SK-N-SH (cell line): Measurements from ENCODE around the gene TRPM1. TPM values are rescaled to one million over a fixed set of nuclear protein-coding genes. Genes with fewer than 3 reads are reported as not detected.

Experiments
- CTCF ChIA-PET: fragments of 300-600, 350-600 bp; formaldehyde crosslinking; extraction: SDS; loops from one replicate; lab custom pipeline; 2021; lab: Yijun Ruan, JAX
- POLR2A ChIA-PET: fragments of 350-600 bp; sonication (Branson Sonifier 250); formaldehyde crosslinking; extraction: SDS; loops from one replicate; lab custom pipeline; 2020; ENCODE audit warnings: antibody characterized with exemption, inconsistent platforms; lab: Yijun Ruan, JAX
- DNase-seq: peaks from one replicate; pipeline ENCODE4 v3.0.0; 2012
- H2AFZ ChIP-seq: fragments of 200-600 bp; sonication (generic); 2 replicates; pipeline ENCODE4 v1.8.1; 2016; ENCODE audit warnings: antibody characterized with exemption, mild to moderate bottlenecking, low read depth
- H3F3A ChIP-seq: fragments of 200-600 bp; sonication (generic); replicated peaks from 2 replicates; pipeline ENCODE3; 2016; ENCODE audit warnings: antibody characterized with exemption, mild to moderate bottlenecking; ENCODE audit not compliant: insufficient read depth
- H3K27ac ChIP-seq, 2 experiments: fragments of 200-500 bp in 1 of 2; fragments of 200-600 bp in 1 of 2; sonication (Bioruptor generic) in 1 of 2; sonication (generic), shearing (Covaris generic) in 1 of 2; 2 replicates each; pipeline versions ENCODE4 v1.5.1 to v1.6.1; 2014 to 2016; ENCODE audit warnings: low read depth in 2 of 2, inconsistent platforms in 1 of 2, low read length in 1 of 2, mild to moderate bottlenecking in 1 of 2, mixed read lengths in 1 of 2
- H3K27me3 ChIP-seq: fragments of 200-600 bp; sonication (generic), shearing (Covaris generic); 2 replicates; pipeline ENCODE4 v1.6.1; 2016; ENCODE audit warnings: mixed run types; ENCODE audit not compliant: insufficient read depth
- H3K36me3 ChIP-seq, 2 experiments: fragments of 200-500 bp in 1 of 2; fragments of 200-600 bp in 1 of 2; sonication (Bioruptor generic) in 1 of 2; sonication (generic) in 1 of 2; replicated peaks in 1 of 2; 2 replicates each; pipeline versions ENCODE3 to v1.5.1; 2014 to 2016; ENCODE audit warnings: low read length in 1 of 2, mild to moderate bottlenecking in 1 of 2; ENCODE audit not compliant: insufficient read depth in 2 of 2, control insufficient read depth in 1 of 2
- H3K4me1 ChIP-seq, 2 experiments: fragments of 200-500 bp in 1 of 2; fragments of 200-600 bp in 1 of 2; sonication (Bioruptor generic) in 1 of 2; sonication (generic), shearing (Covaris generic) in 1 of 2; 2 replicates each; pipeline versions ENCODE4 v1.5.1 to v1.6.1; 2014 to 2016; ENCODE audit warnings: low read depth in 1 of 2, low read length in 1 of 2, mixed run types in 1 of 2; ENCODE audit not compliant: insufficient read depth in 2 of 2, control insufficient read depth in 1 of 2
- H3K4me2 ChIP-seq: fragments of 200-600 bp; sonication (generic), shearing (Covaris generic); 2 replicates; pipeline ENCODE4 v1.6.1; 2017; ENCODE audit warnings: mixed run types
- H3K4me3 ChIP-seq, 2 experiments: fragments of 200-500 bp in 1 of 2; fragments of 200-600 bp in 1 of 2; sonication (Bioruptor generic) in 1 of 2; sonication (generic), shearing (Covaris generic) in 1 of 2; 2 replicates each; pipeline versions ENCODE4 v1.5.1 to v1.8.1; 2014 to 2016; ENCODE audit warnings: low read depth in 2 of 2, inconsistent platforms in 1 of 2, low read length in 1 of 2, mild to moderate bottlenecking in 1 of 2, mixed read lengths in 1 of 2, moderate library complexity in 1 of 2
- H3K79me2 ChIP-seq: fragments of 200-600 bp; sonication (generic); 2 replicates; pipeline ENCODE4 v1.8.1; 2017; ENCODE audit warnings: mild to moderate bottlenecking; ENCODE audit not compliant: insufficient read depth
- H3K9ac ChIP-seq: fragments of 200-600 bp; sonication (generic); 2 replicates; pipeline ENCODE4 v1.6.1; 2017; ENCODE audit warnings: mixed run types
- H3K9me2 ChIP-seq: fragments of 200-600 bp; sonication (generic); 2 replicates; pipeline ENCODE4 v1.6.1; 2017; ENCODE audit warnings: mixed run types
- H3K9me3 ChIP-seq: fragments of 200-600 bp; sonication (generic); 2 replicates; pipeline ENCODE4 v1.6.1; 2017; ENCODE audit warnings: mixed run types, mild to moderate bottlenecking, moderate library complexity
- H4K20me1 ChIP-seq: fragments of 200-600 bp; sonication (generic); 2 replicates; pipeline ENCODE4 v1.6.1; 2017; ENCODE audit warnings: mild to moderate bottlenecking, mixed run types; ENCODE audit not compliant: insufficient read depth
- CHD2 ChIP-seq: fragments of 150-350 bp; IDR thresholded peaks from 2 replicates; pipeline ENCODE4 v1.6.1; 2018; ENCODE audit warnings: low read length; ENCODE audit not compliant: partially characterized antibody
- FOXJ3 ChIP-seq: sonication (generic); formaldehyde crosslinking; IDR thresholded peaks from 2 replicates; pipeline ENCODE4 v1.5.1; 2020; ENCODE audit warnings: mild to moderate bottlenecking, missing genetic modification reagents
- FOXM1 ChIP-seq: IDR thresholded peaks from 2 replicates; pipeline ENCODE4 v1.4.0; 2012; ENCODE audit warnings: low read depth, mild to moderate bottlenecking
- GABPA ChIP-seq: IDR thresholded peaks from 2 replicates; pipeline ENCODE4 v1.4.0; 2012; ENCODE audit warnings: low read depth, mild to moderate bottlenecking
- GATA2 ChIP-seq: sonication (generic); formaldehyde crosslinking; IDR thresholded peaks from 2 replicates; pipeline ENCODE4 v1.5.0; 2020; ENCODE audit warnings: mild to moderate bottlenecking, missing genetic modification reagents
- MEF2A ChIP-seq: IDR thresholded peaks from 2 replicates; pipeline ENCODE4 v1.4.0; 2012; ENCODE audit warnings: low read depth, borderline replicate concordance
- MXI1 ChIP-seq: IDR thresholded peaks from 2 replicates; pipeline ENCODE4 v1.6.1; 2012; ENCODE audit warnings: mild to moderate bottlenecking, low read depth, low read length, improper control_type of control experiment
- NFIC ChIP-seq: IDR thresholded peaks from 2 replicates; pipeline ENCODE4 v1.4.0; 2012; ENCODE audit warnings: borderline replicate concordance
- RAD21 ChIP-seq: IDR thresholded peaks from 2 replicates; pipeline ENCODE4 v1.6.1; 2012; ENCODE audit warnings: mild to moderate bottlenecking, low read length
- RXRA ChIP-seq: IDR thresholded peaks from 2 replicates; pipeline ENCODE4 v1.4.0; 2012; ENCODE audit warnings: low read depth, mild to moderate bottlenecking, borderline replicate concordance
- SIN3A ChIP-seq: IDR thresholded peaks from 2 replicates; pipeline ENCODE4 v1.6.1; 2012; ENCODE audit warnings: low read depth, mild to moderate bottlenecking, low read length, moderate library complexity, borderline replicate concordance
- SMC3 ChIP-seq: IDR thresholded peaks from 2 replicates; pipeline ENCODE4 v1.6.1; 2012; ENCODE audit warnings: low read depth, low read length, improper control_type of control experiment
- TAF1 ChIP-seq: IDR thresholded peaks from 2 replicates; pipeline ENCODE4 v1.6.1; 2012; ENCODE audit warnings: low read depth, mild to moderate bottlenecking, low read length, moderate library complexity, borderline replicate concordance
- TCF12 ChIP-seq: IDR thresholded peaks from 2 replicates; pipeline ENCODE4 v1.4.0; 2012
- TEAD4 ChIP-seq: IDR thresholded peaks from 2 replicates; pipeline ENCODE4 v1.4.0; 2012; ENCODE audit warnings: mild to moderate bottlenecking, borderline replicate concordance; ENCODE audit not compliant: insufficient read depth
- WGBS: methylation state at CpG from one replicate; pipeline ENCODE4 v1.1.6; 2017; ENCODE audit warnings: low lambda C conversion rate; 5-methylcytosine and 5-hydroxymethylcytosine counted together
- polyA plus RNA-seq, 3 experiments: library from polyadenylated mRNA; depleted of rRNA; stranded (reverse); fragments of >200 nt; gene quantifications; 2 replicates each; pipeline ENCODE4 v1.2.3, GENCODE V29; 2012
- TF ChIP-seq, protein P1 (sequence below): IDR thresholded peaks from 2 replicates; pipeline ENCODE4; 2012
- TF ChIP-seq, protein P2 (sequence below): fragments of 150-350 bp; IDR thresholded peaks from 2 replicates; pipeline ENCODE4 v1.6.1; 2016; ENCODE audit warnings: mild to moderate bottlenecking, low read depth, low read length
- TF ChIP-seq, protein P3 (sequence below): IDR thresholded peaks from 2 replicates; pipeline ENCODE4 v1.6.1; 2012; ENCODE audit warnings: mild to moderate bottlenecking, low read depth, low read length, moderate library complexity

TRPM1 gene
- polyA plus RNA-seq, 1 of the 3 experiments (the other 2 are of a cell fraction), result not detected

DNA sequence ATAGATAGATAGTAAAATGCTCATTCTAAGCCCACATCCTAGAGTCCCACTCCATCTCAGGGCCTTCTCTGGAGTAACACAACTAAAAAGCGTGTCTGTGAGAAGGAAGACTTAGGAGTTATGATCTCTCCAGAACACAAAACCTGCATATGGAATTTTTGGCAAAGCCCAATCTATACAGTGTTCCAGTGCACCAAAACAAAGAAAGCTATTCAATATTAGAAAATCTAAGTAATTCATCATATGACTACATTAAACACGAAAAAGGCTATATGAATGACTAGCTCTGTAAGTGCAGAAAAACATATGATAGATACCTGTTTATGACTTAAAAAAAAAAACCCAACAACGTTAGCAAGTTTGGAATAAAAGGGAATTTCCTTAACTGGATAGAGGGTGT, 137.8 kb downstream of the TRPM1 start:
- Histone ChIP-seq H3K4me2 (no peak overlapping the region), H3K9me3 (no peaks in the 10 kb centered on the region), H3K4me3 (no peak overlapping the region), H3K9me2 (no peaks in the 10 kb centered on the region), H3K27ac (no peak overlapping the region), H3K4me1 (no peaks in the 10 kb centered on the region), H2AFZ (no peak overlapping the region), H3F3A (no peaks in the 10 kb centered on the region), H3K27me3 (no peaks in the 10 kb centered on the region), H3K9ac (no peak overlapping the region), H3K36me3 (peaks cover 26 to 57% of the 10 kb centered on the region in 2 experiments), H3K79me2 (no peaks in the 10 kb centered on the region), H4K20me1 (no peaks in the 10 kb centered on the region)
- 91% methylated on average over 3 of the region's 3 CpGs for WGBS
- ChIA-PET CTCF (interaction anchor here (1.0 to 2.3 kb wide), 3 partner anchors 45 to 168 kb away, joined by 3 to 9 read pairs (median 4); no protein-coding TSS in a partner anchor), POLR2A (no interaction called here)
- no peak for TF ChIP-seq NFIC
- no peak for TF ChIP-seq SIN3A
- TF ChIP-seq RAD21, result no peak
- TF ChIP-seq SMC3, result no peak
- TF ChIP-seq, protein P1, sequence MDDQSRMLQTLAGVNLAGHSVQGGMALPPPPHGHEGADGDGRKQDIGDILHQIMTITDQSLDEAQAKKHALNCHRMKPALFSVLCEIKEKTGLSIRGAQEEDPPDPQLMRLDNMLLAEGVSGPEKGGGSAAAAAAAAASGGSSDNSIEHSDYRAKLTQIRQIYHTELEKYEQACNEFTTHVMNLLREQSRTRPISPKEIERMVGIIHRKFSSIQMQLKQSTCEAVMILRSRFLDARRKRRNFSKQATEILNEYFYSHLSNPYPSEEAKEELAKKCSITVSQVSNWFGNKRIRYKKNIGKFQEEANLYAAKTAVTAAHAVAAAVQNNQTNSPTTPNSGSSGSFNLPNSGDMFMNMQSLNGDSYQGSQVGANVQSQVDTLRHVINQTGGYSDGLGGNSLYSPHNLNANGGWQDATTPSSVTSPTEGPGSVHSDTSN, result no peak
- TF ChIP-seq MXI1, result no peak
- TF ChIP-seq TEAD4, result no peak
- TF ChIP-seq GABPA, result no peak
- TF ChIP-seq CHD2, result no peak
- no peak for DNase-seq

DNA sequence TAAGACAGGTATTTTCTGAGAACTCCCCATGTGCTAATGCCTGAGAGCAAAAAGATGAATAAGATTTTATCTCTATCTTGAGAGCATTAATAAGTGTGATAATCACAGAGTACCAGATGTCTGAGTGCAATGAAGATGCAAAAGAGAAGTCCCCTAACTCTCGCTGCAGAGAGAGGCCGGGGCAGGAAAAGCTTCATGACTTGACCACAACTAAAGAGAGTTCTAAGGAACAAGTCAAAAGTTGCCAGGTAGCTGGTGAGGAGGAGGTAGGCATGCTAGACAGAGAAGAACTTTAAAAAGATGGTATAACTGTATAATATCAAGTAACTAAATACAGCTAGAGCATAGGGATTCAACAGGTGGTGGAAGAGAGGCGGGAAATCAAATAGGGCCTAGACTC, 138.9 kb downstream of the TRPM1 start:
- Histone ChIP-seq H3K4me3 (no peak overlapping the region), H3F3A (no peaks in the 10 kb centered on the region), H3K27me3 (no peaks in the 10 kb centered on the region), H3K36me3 (peaks cover 23 to 62% of the 10 kb centered on the region in 2 experiments), H3K9me3 (no peaks in the 10 kb centered on the region), H3K9me2 (no peaks in the 10 kb centered on the region)
- POLR2A ChIA-PET, result no interaction called here
- WGBS, result 95% methylated on average over 3 of the region's 3 CpGs
- TF ChIP-seq FOXJ3 (CRISPR knock-in tag) (no peak), TCF12 (no peak), GATA2 (no peak), SMC3 (no peak), TAF1 (no peak), RXRA (no peak), CHD2 (no peak), RAD21 (no peak), MEF2A (no peak), FOXM1 (no peak)
- TF ChIP-seq, protein P2, sequence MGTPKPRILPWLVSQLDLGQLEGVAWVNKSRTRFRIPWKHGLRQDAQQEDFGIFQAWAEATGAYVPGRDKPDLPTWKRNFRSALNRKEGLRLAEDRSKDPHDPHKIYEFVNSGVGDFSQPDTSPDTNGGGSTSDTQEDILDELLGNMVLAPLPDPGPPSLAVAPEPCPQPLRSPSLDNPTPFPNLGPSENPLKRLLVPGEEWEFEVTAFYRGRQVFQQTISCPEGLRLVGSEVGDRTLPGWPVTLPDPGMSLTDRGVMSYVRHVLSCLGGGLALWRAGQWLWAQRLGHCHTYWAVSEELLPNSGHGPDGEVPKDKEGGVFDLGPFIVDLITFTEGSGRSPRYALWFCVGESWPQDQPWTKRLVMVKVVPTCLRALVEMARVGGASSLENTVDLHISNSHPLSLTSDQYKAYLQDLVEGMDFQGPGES, result no peak
- TF ChIP-seq, protein P3, sequence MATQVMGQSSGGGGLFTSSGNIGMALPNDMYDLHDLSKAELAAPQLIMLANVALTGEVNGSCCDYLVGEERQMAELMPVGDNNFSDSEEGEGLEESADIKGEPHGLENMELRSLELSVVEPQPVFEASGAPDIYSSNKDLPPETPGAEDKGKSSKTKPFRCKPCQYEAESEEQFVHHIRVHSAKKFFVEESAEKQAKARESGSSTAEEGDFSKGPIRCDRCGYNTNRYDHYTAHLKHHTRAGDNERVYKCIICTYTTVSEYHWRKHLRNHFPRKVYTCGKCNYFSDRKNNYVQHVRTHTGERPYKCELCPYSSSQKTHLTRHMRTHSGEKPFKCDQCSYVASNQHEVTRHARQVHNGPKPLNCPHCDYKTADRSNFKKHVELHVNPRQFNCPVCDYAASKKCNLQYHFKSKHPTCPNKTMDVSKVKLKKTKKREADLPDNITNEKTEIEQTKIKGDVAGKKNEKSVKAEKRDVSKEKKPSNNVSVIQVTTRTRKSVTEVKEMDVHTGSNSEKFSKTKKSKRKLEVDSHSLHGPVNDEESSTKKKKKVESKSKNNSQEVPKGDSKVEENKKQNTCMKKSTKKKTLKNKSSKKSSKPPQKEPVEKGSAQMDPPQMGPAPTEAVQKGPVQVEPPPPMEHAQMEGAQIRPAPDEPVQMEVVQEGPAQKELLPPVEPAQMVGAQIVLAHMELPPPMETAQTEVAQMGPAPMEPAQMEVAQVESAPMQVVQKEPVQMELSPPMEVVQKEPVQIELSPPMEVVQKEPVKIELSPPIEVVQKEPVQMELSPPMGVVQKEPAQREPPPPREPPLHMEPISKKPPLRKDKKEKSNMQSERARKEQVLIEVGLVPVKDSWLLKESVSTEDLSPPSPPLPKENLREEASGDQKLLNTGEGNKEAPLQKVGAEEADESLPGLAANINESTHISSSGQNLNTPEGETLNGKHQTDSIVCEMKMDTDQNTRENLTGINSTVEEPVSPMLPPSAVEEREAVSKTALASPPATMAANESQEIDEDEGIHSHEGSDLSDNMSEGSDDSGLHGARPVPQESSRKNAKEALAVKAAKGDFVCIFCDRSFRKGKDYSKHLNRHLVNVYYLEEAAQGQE, result no peak
- TF ChIP-seq, all 33 proteins: peak for 0
- no peaks in the 10 kb centered on the region for H3K4me1 ChIP-seq
- no peak overlapping the region for H3K4me2 ChIP-seq
- CTCF ChIA-PET, result interaction anchor here (0.9 to 1.1 kb wide), 3 partner anchors 12 to 526 kb away, joined by 3 to 6 read pairs (median 3); no protein-coding TSS in a partner anchor
- no peaks in the 10 kb centered on the region for H4K20me1 ChIP-seq
- H3K79me2 ChIP-seq, result no peaks in the 10 kb centered on the region
- no peak overlapping the region for H2AFZ ChIP-seq
- no peak overlapping the region for H3K9ac ChIP-seq
- no peak for DNase-seq
- H3K27ac ChIP-seq, result no peak overlapping the region
